ENCODE measurements around the gene IMMP2L.

IMMP2L gene

GRCh38 chr7:111558991-111559390 lies 3.3 kb downstream of the IMMP2L start:
- in situ Hi-C loops (cut with HindIII; ENCODE audit: low sequenced_read_pairs), result no loop called here

DNA sequence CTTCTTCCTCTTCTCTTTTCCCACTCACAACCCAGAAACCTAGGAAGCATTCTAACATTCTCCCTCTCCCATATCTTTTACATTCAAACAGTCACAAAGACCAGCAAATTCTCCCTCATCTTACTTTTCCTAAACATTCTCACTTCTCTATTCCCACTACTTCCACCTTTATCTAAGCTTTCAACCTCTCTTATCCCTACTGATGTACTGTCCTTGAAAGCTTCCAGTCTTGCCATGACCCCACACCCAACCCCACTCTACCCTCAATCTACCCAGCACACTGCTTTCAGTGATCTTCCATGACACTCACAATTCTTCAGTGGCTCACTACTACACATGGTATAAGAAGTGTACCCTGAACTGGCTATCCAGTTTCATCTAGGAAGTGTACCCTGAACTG lies 5.3 kb downstream of the IMMP2L start:
- in situ Hi-C loops (cut with HindIII; ENCODE audit: low sequenced_read_pairs), result no loop called here

- in situ Hi-C loops (cut with HindIII; ENCODE audit: low sequenced_read_pairs), result no loop called here
Observed at GRCh38 chr7:111554086-111554485, 8.2 kb downstream of the IMMP2L start.

GRCh38 chr7:111541067-111541466 lies 21.2 kb downstream of the IMMP2L start:
- in situ Hi-C loops (cut with HindIII; ENCODE audit: low sequenced_read_pairs), result no loop called here

DNA sequence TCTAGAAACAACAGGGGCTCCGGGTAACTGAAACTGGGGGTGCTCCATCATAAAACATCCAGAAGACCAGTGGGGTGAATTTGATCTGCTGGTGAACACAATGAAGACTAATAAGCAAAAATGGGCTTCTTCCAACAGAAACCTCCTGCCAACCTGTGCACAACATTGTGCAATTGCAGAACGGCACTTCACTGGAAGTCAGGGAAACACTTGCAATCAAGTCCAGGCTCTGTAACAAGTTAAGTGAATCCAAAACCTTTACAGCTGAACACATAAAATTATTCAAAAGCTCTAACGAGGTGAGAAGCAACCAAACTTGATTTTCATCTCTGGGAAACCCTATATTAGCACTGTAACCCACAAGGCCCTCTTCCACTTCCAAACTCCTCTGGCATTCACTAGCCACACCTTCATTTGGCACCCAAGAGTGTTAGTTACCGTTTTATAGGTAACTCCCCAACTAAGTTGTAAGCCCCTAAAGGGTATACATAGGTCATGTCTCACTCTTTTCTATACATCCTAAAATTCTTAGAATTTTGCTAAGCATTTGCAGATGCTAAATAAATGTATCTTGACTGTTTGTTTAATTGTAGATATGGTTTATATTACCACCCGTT lies 22.0 kb downstream of the IMMP2L start:
- in situ Hi-C loops (cut with HindIII; ENCODE audit: low sequenced_read_pairs), result no loop called here

DNA sequence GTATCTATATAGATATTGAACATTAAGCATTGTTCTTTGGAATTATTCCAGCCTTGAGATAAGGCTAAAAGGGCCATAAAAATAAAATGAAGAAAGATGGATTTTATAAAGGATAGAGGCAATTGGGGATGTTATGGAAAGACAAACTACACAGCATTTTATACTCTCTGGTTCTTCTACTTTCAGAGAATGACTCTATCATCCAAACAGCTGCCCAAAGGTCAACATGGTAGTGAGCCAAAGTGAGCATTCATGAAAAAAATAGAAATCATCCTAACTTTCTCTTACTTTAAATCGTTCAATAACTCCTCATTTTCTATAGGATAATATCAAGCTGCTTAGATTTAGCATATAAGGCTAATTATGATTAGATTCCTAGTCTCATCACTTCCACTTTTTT lies 25.2 kb downstream of the IMMP2L start:
- in situ Hi-C loops (cut with HindIII; ENCODE audit: low sequenced_read_pairs), result no loop called here

DNA sequence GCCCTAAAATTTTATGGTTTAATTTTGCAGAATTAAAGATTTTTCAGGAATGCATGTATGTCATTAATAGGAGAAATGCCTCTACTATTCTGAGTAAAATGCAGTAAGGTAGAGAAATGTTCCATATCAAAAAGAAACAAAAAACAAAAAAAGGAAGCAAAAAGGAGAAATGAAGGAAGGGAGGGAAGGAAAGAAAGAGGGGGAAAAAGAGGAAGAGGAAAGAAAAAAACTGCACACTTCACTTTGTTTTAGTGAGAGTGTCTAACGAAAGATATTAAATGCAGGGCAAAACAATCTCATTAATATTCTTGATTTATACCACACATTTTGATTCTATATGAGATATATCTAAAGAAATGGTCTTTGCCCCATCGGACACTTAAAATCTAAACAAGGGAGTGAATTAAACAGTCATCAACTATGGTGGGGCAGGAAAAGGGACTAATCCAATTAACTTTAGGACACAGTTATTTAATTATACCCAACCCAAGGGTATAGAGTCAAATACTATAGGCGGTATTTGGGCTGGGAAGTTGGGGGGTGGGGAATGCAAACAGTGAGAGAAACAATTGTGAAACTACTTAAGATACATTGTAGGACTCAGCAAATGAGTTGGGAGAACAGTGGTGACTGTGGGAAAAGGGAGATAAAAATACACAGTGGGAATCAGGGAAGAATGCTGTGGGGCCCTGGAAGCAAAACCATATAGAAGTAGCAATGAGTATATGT lies 27.0 kb downstream of the IMMP2L start:
- in situ Hi-C loops (cut with HindIII; ENCODE audit: low sequenced_read_pairs), result no loop called here

DNA sequence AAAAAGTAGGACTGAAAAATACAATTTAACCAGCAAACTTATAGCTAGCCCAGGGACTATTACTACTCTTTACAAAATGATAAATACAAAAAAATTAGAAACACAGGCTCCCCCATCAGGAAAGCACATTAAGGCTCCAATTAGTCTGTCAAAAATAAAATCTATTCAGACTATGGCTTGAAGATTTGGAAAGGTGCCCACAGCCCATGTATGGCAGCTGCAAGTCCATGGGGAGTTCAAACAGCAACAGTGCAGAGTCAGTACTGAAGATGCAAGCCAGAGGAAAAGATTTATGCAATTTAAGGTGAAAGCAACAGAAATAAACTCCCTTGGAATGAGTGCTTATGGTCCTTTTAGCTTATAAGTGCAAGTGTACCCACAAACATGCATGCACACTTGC lies 29.7 kb downstream of the IMMP2L start:
- in situ Hi-C loops (cut with HindIII; ENCODE audit: low sequenced_read_pairs), result no loop called here

GRCh38 chr7:111531993-111532392 lies 30.3 kb downstream of the IMMP2L start:
- in situ Hi-C loops (cut with HindIII; ENCODE audit: low sequenced_read_pairs), result no loop called here

- in situ Hi-C loops (cut with HindIII; ENCODE audit: low sequenced_read_pairs), result no loop called here
Observed at GRCh38 chr7:111530356-111530668, 32.0 kb downstream of the IMMP2L start.

GRCh38 chr7:111529507-111530355 lies 32.6 kb downstream of the IMMP2L start:
- in situ Hi-C loops (cut with HindIII; ENCODE audit: low sequenced_read_pairs), result no loop called here

- in situ Hi-C loops (cut with HindIII; ENCODE audit: low sequenced_read_pairs), result no loop called here
Observed at GRCh38 chr7:111528331-111528730, 34.0 kb downstream of the IMMP2L start.

GRCh38 chr7:111527545-111527944 lies 34.7 kb downstream of the IMMP2L start:
- in situ Hi-C loops (cut with HindIII; ENCODE audit: low sequenced_read_pairs), result no loop called here

DNA sequence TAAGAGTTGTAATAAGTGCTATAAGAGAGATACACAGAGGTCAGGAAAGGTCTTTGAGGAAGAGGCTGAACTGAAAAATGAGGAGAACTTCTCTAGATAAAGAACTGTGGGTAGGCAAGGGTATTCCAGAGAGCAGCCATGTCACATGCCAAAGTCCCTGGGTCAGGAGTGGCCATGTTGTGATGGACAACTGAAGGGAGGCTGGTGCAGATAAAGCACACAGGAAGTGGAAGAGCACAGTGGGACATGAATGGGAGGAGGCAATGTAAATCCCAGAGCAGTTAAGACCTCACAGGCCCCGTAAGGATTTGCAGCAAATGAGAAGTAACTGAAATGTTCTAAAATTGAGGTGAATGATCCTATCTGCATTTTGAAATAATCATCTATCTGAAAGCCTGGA lies 37.2 kb downstream of the IMMP2L start:
- in situ Hi-C loops (cut with HindIII; ENCODE audit: low sequenced_read_pairs), result no loop called here

GRCh38 chr7:111521660-111522059 lies 40.6 kb downstream of the IMMP2L start:
- in situ Hi-C loops (cut with HindIII; ENCODE audit: low sequenced_read_pairs), result no loop called here

DNA sequence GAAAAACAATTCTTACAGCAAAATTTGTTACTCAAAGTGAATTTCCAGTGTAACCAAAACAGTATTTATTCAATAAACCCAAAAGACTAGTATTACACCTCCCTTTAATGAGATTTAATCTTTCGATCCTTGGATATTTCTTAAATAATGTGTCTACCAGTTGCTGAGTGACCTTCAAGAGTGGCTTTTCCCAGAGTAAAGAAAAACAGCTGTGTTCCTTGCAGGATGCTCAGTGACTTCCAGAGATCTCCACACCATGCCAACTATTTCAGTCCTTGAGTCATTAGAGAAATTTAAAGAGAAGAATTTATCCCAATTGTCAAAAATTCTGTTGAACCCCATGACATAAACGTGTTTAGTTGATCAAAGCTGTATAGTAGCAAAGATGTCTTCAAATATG lies 44.0 kb downstream of the IMMP2L start:
- in situ Hi-C loops (cut with HindIII; ENCODE audit: low sequenced_read_pairs), result no loop called here

DNA sequence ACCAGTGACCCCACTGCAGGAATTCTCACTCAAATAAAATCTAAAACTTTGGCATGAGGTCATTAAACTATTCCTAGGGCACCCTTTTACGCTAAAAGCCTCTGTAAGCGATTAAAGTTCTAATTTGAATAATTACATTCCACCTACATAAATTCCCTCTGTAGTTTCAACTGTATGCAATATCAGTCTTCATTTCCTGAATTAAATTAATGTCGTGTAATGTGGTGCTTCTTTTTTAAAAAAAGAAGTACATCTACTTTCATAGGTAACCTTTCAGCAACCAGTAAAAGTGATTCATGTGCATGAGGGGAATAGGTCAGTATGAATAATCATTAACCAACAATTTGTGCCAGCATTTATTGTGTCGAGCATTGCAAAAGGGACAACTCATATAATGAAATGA lies 44.7 kb downstream of the IMMP2L start:
- in situ Hi-C loops (cut with HindIII; ENCODE audit: low sequenced_read_pairs), result no loop called here

DNA sequence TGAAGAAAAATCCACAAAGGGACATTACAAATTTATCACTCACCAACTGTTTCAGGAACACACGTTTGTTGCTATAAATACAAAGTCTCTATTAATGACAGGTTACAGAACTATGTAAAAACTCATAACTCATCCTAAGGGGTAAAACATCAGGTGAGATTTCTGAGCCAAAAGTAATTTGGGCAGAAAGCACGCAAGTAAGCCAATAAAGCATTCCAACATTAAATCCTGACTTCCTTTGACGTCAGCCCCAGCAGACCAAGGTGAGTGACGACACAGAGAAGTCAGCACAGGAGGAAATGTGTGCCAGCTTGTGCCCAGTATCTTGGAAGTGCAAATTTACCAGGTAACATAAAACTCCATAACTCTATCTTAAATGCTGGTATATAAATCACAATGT lies 45.7 kb downstream of the IMMP2L start:
- in situ Hi-C loops (cut with HindIII; ENCODE audit: low sequenced_read_pairs), result no loop called here

DNA sequence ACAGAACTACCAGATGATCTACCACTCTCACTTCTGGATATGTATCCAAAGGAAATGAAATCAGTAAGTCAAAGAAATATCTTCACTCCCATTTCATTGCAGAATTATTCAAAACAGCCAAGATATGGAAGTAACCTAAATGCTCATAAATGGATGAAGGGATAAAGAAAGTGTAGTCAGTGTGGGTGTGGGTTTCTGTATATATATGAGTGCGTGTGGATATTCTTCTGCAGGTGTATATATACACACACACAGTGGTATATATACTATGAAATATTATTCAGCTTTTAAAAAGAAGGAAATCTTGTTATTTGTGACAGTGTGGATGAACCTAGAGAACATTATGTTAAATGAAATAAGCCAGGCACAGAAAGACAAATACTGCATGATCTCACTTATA lies 48.7 kb downstream of the IMMP2L start:
- in situ Hi-C loops (cut with HindIII; ENCODE audit: low sequenced_read_pairs), result no loop called here

DNA sequence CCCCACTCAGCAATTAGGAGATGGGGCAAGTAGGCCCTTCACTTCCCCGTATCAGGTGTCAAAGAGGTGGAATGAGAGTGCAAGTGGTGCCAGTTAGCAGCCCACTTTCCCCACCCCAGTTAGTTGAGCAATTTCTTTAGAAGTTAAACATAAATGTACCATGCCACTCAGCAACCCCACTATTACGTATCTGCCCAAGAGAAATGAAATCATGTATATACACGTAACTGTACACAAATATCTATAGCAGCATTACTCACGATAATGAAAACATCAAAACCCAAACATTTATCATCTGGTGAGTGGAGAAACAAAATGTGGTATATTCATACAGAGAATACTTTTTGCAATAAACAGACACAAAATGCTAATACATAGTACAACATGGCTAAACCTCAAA lies 50.4 kb downstream of the IMMP2L start:
- in situ Hi-C loops (cut with HindIII; ENCODE audit: low sequenced_read_pairs), result no loop called here

- in situ Hi-C loops (cut with HindIII; ENCODE audit: low sequenced_read_pairs), result no loop called here
Observed at GRCh38 chr7:111510584-111511378, 51.5 kb downstream of the IMMP2L start.
